GM12873 (cell line): Measurements from ENCODE around the gene ARFIP1.

Experiments used
- CTCF ChIP-seq: IDR thresholded peaks from 2 replicates; pipeline ENCODE4 v1.5.1; 2012; ENCODE audit warnings: low read depth, mild to moderate bottlenecking, moderate library complexity, low read length, control low read depth; ENCODE audit not compliant: insufficient read depth; ENCODE audit errors: missing control alignments

The ARFIP1 gene

GRCh38 chr4:152953514-152953913 lies 173.8 kb downstream of the ARFIP1 start:
- no peak for TF ChIP-seq CTCF

GRCh38 chr4:152954741-152955140 lies 175.0 kb downstream of the ARFIP1 start:
- no peak for TF ChIP-seq CTCF

GRCh38 chr4:152956147-152956546 lies 176.4 kb downstream of the ARFIP1 start:
- TF ChIP-seq CTCF = no peak

- no peak for TF ChIP-seq CTCF
Measured at GRCh38 chr4:152956650-152957436, 177.1 kb downstream of the ARFIP1 start.

GRCh38 chr4:152957437-152958171 lies 177.8 kb downstream of the ARFIP1 start:
- TF ChIP-seq CTCF = peak; percentile 3

- TF ChIP-seq CTCF = no peak
Measured at GRCh38 chr4:152959080-152959479, 179.3 kb downstream of the ARFIP1 start.

GRCh38 chr4:152960082-152960481 lies 180.3 kb downstream of the ARFIP1 start:
- TF ChIP-seq CTCF = no peak
